ENCODE results near the gene GNMT. TPM values are rescaled to one million over a fixed set of nuclear protein-coding genes. Genes with fewer than 3 reads are reported as not detected.

GNMT gene
- 0.15 TPM in 1 of 2 replicates, not detected in the other for total RNA-seq (ENCODE audit: low replicate concordance)

GRCh38 chr6:42960243-42961019, at the start of gene GNMT:
Gene GNMT, plus strand, starts transcription at chr6:42960754. Its CDS starts 14 bp downstream, at chr6:42960768.

GRCh38 chr6:42915732-42916131, 44.8 kb upstream of the GNMT start, which contains the start of gene PTCRA:
Gene PTCRA, plus strand, starts transcription at chr6:42916053. Its CDS starts 17 bp downstream, at chr6:42916070.

GRCh38 chr6:42928986-42929820, 31.4 kb upstream of the GNMT start, which contains the start of gene CNPY3:
Gene CNPY3, plus strand, starts transcription at chr6:42929480. Its CDS starts 91 bp downstream, at chr6:42929571.

GRCh38 chr6:42978839-42979522, 18.4 kb downstream of the GNMT start, which contains the start of gene PEX6:
Gene PEX6, minus strand, starts transcription at chr6:42979181. Its CDS starts 31 bp downstream, at chr6:42979150.

GRCh38 chr6:42984001-42984923, 23.7 kb downstream of the GNMT start, which contains the start of gene PPP2R5D:
Gene PPP2R5D, plus strand, starts transcription at chr6:42984570. Its CDS starts 108 bp downstream, at chr6:42984678.

Other genes with a start within 250 kb of the GNMT start
- 0.30 and 2.2 TPM in 2 replicates for gene PRPH2, start 238.2 kb upstream of the GNMT start, total RNA-seq (ENCODE audit: low replicate concordance)
- 17.9 and 29.5 TPM in 2 replicates for gene TBCC, start 214.7 kb upstream of the GNMT start, total RNA-seq (ENCODE audit: low replicate concordance)
- 3.4 and 4.6 TPM in 2 replicates for gene BICRAL, start 178.7 kb upstream of the GNMT start, total RNA-seq (ENCODE audit: low replicate concordance)
- gene RPL7L1, start 81.1 kb upstream of the GNMT start, total RNA-seq (ENCODE audit: low replicate concordance) = 43.6 and 81.3 TPM in 2 replicates
- 0.53 TPM in 1 of 2 replicates, not detected in the other for gene PTCRA, start 44.7 kb upstream of the GNMT start, total RNA-seq (ENCODE audit: low replicate concordance)
- 26.1 and 29.8 TPM in 2 replicates for gene CNPY3, start 31.3 kb upstream of the GNMT start, total RNA-seq (ENCODE audit: low replicate concordance)
- 27.5 and 28.6 TPM in 2 replicates for gene PEX6, start 18.4 kb downstream of the GNMT start, total RNA-seq (ENCODE audit: low replicate concordance)
- 29.6 and 36.7 TPM in 2 replicates for gene PPP2R5D, start 23.8 kb downstream of the GNMT start, total RNA-seq (ENCODE audit: low replicate concordance)
- 56.5 and 67.0 TPM in 2 replicates for gene MEA1, start 53.2 kb downstream of the GNMT start, total RNA-seq (ENCODE audit: low replicate concordance)
- gene KLHDC3, start 53.5 kb downstream of the GNMT start, total RNA-seq (ENCODE audit: low replicate concordance) = 77.9 and 99.2 TPM in 2 replicates
- gene RRP36, start 60.9 kb downstream of the GNMT start, total RNA-seq (ENCODE audit: low replicate concordance) = 28.5 and 67.1 TPM in 2 replicates
- gene CUL7, start 93.1 kb downstream of the GNMT start, total RNA-seq (ENCODE audit: low replicate concordance) = 28.3 and 44.7 TPM in 2 replicates
- gene MRPL2, start 98.7 kb downstream of the GNMT start, total RNA-seq (ENCODE audit: low replicate concordance) = 17.6 and 19.8 TPM in 2 replicates
- gene KLC4, start 98.9 kb downstream of the GNMT start, total RNA-seq (ENCODE audit: low replicate concordance) = 15.2 and 23.5 TPM in 2 replicates
- 78.5 and 225 TPM in 2 replicates for gene PTK7, start 115.6 kb downstream of the GNMT start, total RNA-seq (ENCODE audit: low replicate concordance)
- 11.6 and 20.1 TPM in 2 replicates for gene SRF, start 210.5 kb downstream of the GNMT start, total RNA-seq (ENCODE audit: low replicate concordance)
- 17.5 and 26.4 TPM in 2 replicates for gene CUL9, start 221.4 kb downstream of the GNMT start, total RNA-seq (ENCODE audit: low replicate concordance)

All from smooth muscle cell of the coronary artery (primary cell).